Loucy (cell line): Measurements from ENCODE around the gene CDNF.

Experiments
- H2AFZ ChIP-seq: fragments of 200-600 bp; sonication (generic); 2 replicates; pipeline ENCODE4 v1.6.0; 2016; ENCODE audit warnings: antibody characterized with exemption, mild to moderate bottlenecking, low read length, moderate library complexity
- H3F3A ChIP-seq: fragments of 200-600 bp; 2 replicates; pipeline ENCODE4 v1.6.0; 2016; ENCODE audit warnings: antibody characterized with exemption, low read depth, mild to moderate bottlenecking
- H3K27me3 ChIP-seq: fragments of 200-600 bp; sonication (generic); 2 replicates; pipeline ENCODE4 v1.6.1; 2014; ENCODE audit warnings: low read length, mild to moderate bottlenecking; ENCODE audit not compliant: insufficient read depth, poor library complexity, severe bottlenecking
- H3K36me3 ChIP-seq: fragments of 200-600 bp; sonication (generic); 2 replicates; pipeline ENCODE4 v1.6.1; 2016; ENCODE audit warnings: low read length; ENCODE audit not compliant: insufficient read depth
- H3K4me1 ChIP-seq: fragments of 200-600 bp; sonication (generic); 2 replicates; pipeline ENCODE4 v1.5.1; 2014; ENCODE audit warnings: low read length, mild to moderate bottlenecking; ENCODE audit not compliant: insufficient read depth, poor library complexity, severe bottlenecking
- H3K4me2 ChIP-seq: fragments of 200-600 bp; sonication (generic); 2 replicates; pipeline ENCODE4 v1.6.0; 2014; ENCODE audit warnings: antibody characterized with exemption, low read length, low read depth, mild to moderate bottlenecking; ENCODE audit not compliant: poor library complexity, severe bottlenecking
- H3K4me3 ChIP-seq: fragments of 200-600 bp; sonication (generic); 2 replicates; pipeline ENCODE4 v1.5.1; 2014; ENCODE audit warnings: low read length, mild to moderate bottlenecking, mixed read lengths; ENCODE audit not compliant: poor library complexity, severe bottlenecking
- H3K79me2 ChIP-seq: fragments of 200-600 bp; sonication (generic); 2 replicates; pipeline ENCODE4 v1.6.1; 2014; ENCODE audit warnings: low read length; ENCODE audit not compliant: insufficient read depth
- H3K9ac ChIP-seq: fragments of 200-600 bp; sonication (generic); 2 replicates; pipeline ENCODE4 v1.6.0; 2014; ENCODE audit warnings: mild to moderate bottlenecking, low read depth, low read length, moderate library complexity; ENCODE audit not compliant: poor library complexity, severe bottlenecking
- H3K9me2 ChIP-seq: fragments of 200-600 bp; sonication (generic); replicated peaks from 2 replicates; pipeline ENCODE4 v1.6.1; 2016; ENCODE audit warnings: low read depth, low read length, mixed read lengths
- H3K9me3 ChIP-seq: fragments of 200-600 bp; sonication (generic); 2 replicates; pipeline ENCODE4 v1.6.1; 2014; ENCODE audit warnings: mild to moderate bottlenecking, antibody characterized with exemption, low read length, low read depth; ENCODE audit not compliant: insufficient read depth
- H4K20me1 ChIP-seq: fragments of 200-600 bp; sonication (generic); 2 replicates; pipeline ENCODE4 v1.6.0; 2014; ENCODE audit warnings: antibody characterized with exemption, low read length, mild to moderate bottlenecking; ENCODE audit not compliant: insufficient read depth, poor library complexity, severe bottlenecking
- CTCF ChIP-seq: fragments of 200-600 bp; sonication (generic); conservative IDR thresholded peaks from 2 replicates; pipeline ENCODE4 v1.5.1; 2014; ENCODE audit warnings: mild to moderate bottlenecking, antibody characterized with exemption, low read length
- EZH2phosphoT487 ChIP-seq: fragments of 200-600 bp; IDR thresholded peaks from 2 replicates; pipeline ENCODE4 v1.6.1; 2018; ENCODE audit warnings: antibody characterized with exemption, mild to moderate bottlenecking, moderate library complexity, borderline replicate concordance

Gene CDNF

GRCh38 chr10:14844948-14845347 lies 7.1 kb upstream of the CDNF start:
- H4K20me1 ChIP-seq, result peaks cover 57% of the 10 kb centered on the region
- TF ChIP-seq CTCF, result no peak
- no peak for TF ChIP-seq EZH2phosphoT487
- peaks cover 55% of the 10 kb centered on the region for H3K79me2 ChIP-seq
- H3F3A ChIP-seq, result no peaks in the 10 kb centered on the region
- H3K27me3 ChIP-seq, result no peaks in the 10 kb centered on the region
- H3K9ac ChIP-seq, result no peak overlapping the region
- no peaks in the 10 kb centered on the region for H3K9me2 ChIP-seq
- H3K4me1 ChIP-seq, result peaks cover 17% of the 10 kb centered on the region
- peak overlapping the region; percentile 33 for H3K4me2 ChIP-seq
- H3K36me3 ChIP-seq, result peaks cover 58% of the 10 kb centered on the region; the same call in 1 of the 2 replicates
- H3K9me3 ChIP-seq, result no peaks in the 10 kb centered on the region
- no peak overlapping the region for H2AFZ ChIP-seq
- H3K4me3 ChIP-seq, result no peak overlapping the region

GRCh38 chr10:14843327-14843988 lies 5.6 kb upstream of the CDNF start:
- Histone ChIP-seq H3K9ac (no peak overlapping the region), H3K4me2 (peak overlapping the region; percentile 18), H3K9me3 (no peaks in the 10 kb centered on the region), H3K9me2 (no peaks in the 10 kb centered on the region), H3K79me2 (peaks cover 69% of the 10 kb centered on the region), H3K36me3 (peaks cover 45% of the 10 kb centered on the region; the same call in 1 of the 2 replicates), H3K4me1 (peaks cover 25% of the 10 kb centered on the region), H3K27me3 (no peaks in the 10 kb centered on the region), H4K20me1 (peaks cover 71% of the 10 kb centered on the region), H3K4me3 (no peak overlapping the region), H3F3A (no peaks in the 10 kb centered on the region), H2AFZ (no peak overlapping the region)
- no peak for TF ChIP-seq CTCF
- TF ChIP-seq EZH2phosphoT487, result no peak

DNA sequence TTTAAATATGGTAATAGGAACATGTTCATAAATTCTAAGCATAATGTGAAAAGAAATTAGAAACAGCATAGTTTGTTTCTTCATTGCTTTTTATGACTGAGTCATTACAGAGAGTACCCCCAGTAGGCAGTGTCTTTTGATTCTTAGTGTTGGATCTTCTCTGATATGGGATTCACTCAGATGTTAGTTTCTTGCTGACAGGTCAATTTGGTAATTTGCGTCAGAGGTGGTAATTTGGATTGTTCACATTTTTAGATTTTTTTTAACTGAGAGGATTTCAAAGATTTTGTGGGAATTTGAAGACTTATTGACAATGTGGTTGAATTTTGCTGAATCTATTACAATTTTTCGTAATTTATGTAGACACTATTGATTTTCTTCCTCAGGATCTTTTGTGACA lies 2.3 kb upstream of the CDNF start:
- H3K36me3 ChIP-seq, result peaks cover 45% of the 10 kb centered on the region; the same call in 1 of the 2 replicates
- H3F3A ChIP-seq, result no peaks in the 10 kb centered on the region
- H3K4me1 ChIP-seq, result peaks cover 31% of the 10 kb centered on the region
- peak overlapping the region; percentile 96 for H3K4me2 ChIP-seq
- H3K27me3 ChIP-seq, result no peaks in the 10 kb centered on the region
- no peak overlapping the region for H2AFZ ChIP-seq
- H3K9me3 ChIP-seq, result no peaks in the 10 kb centered on the region
- H3K9me2 ChIP-seq, result no peaks in the 10 kb centered on the region
- peaks cover 56% of the 10 kb centered on the region for H4K20me1 ChIP-seq
- H3K4me3 ChIP-seq, result peak overlapping the region; percentile 85
- no peak for TF ChIP-seq EZH2phosphoT487
- TF ChIP-seq CTCF, result no peak
- H3K9ac ChIP-seq, result peak overlapping the region; percentile 98
- peaks cover 62% of the 10 kb centered on the region for H3K79me2 ChIP-seq
